ENCODE results near the gene AJAP1.

Gene AJAP1

DNA sequence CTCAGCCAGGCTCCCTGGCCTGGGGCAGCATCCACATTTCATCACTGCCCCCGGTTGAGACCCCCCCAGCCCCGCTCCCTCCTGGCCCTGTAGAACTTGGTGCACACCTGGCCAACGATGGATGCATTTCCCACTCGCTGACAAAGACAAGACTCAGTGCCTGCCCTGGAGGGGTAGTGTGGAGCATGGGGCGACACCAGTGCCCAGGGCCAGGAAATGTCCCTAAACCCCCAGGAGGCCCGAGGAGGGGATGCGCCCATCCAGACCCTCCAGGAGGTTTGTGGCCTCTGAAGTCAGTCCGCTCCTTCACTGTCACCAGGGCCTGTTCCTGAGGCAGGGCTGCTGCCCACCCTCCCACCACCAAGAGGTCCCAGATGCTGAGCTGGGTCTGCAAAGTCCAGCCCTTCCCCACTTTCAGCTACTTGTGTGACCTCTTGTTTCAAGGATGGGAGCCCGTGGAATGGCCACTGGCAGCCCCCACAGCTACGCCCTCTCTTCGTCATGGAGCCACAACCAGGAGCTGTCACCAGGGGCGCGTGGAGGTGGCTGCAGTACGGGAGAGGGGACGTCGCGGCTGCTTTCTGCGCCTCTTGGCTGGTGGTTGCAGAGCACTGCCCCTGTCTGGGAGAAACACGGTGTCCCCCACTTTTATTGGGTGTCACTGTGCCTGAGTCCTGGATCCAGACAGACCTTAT lies 35.7 kb downstream of the AJAP1 start:
- no peaks in the 10 kb centered on the region for H3K36me3 ChIP-seq (ENCODE audit: low read depth)
- no peak for ATAC-seq (ENCODE audit: low read depth)
- DNase-seq (ENCODE audit: low spot score) = no peak
- H3K27me3 ChIP-seq (ENCODE audit: insufficient read depth, poor library complexity, severe bottlenecking) = no peaks in the 10 kb centered on the region
- no peak for TF ChIP-seq CTCF (IDR thresholded peaks at IDR 0.05; ENCODE audit: poor library complexity, severe bottlenecking)
- no peak overlapping the region for H3K27ac ChIP-seq (ENCODE audit: poor library complexity, severe bottlenecking)
- H3K9me3 ChIP-seq (ENCODE audit: severe bottlenecking) = no peaks in the 10 kb centered on the region
- H3K4me3 ChIP-seq (ENCODE audit: severe bottlenecking) = no peak overlapping the region
- H3K4me1 ChIP-seq (ENCODE audit: insufficient read depth, poor library complexity, severe bottlenecking) = peaks cover 3% of the 10 kb centered on the region

DNA sequence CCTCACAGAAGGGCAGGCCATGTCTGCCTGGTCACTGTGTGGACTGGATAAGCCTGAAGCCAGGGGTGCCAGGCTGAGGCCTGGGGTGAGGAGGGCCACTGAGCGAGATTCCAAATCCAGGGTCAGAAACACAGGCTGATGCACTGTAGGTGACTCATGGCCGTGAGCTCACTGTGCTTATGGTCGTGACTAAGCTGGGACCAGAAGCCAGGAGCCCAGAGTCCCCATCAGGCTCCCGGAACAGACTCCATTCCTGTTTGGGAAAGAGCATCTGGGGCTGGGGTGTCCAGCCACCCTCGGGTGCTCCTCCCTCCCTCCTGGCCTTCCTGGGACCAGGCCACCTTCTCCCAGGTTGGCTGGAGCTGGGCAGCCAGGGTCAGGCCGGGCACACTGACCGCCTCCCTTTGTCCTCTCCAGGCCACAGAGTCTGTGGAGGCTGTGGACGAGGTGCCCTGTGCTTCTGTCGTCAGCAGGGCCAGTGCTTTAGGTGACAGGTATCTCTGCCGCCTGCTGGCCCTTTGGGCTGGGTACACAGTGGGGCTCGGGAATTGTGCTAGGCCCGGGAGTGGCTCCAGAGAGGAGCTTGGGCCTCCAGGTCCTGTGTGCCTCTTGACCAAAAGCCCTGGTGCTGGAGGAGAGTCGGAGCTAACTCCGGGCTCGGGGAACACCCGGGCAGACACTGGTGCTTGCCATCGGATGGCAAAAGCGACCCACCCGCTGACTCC lies 36.7 kb downstream of the AJAP1 start:
- peaks cover 3% of the 10 kb centered on the region for H3K4me1 ChIP-seq (ENCODE audit: insufficient read depth, poor library complexity, severe bottlenecking)
- H3K27me3 ChIP-seq (ENCODE audit: insufficient read depth, poor library complexity, severe bottlenecking) = no peaks in the 10 kb centered on the region
- H3K9me3 ChIP-seq (ENCODE audit: severe bottlenecking) = no peaks in the 10 kb centered on the region
- no peak overlapping the region for H3K27ac ChIP-seq (ENCODE audit: poor library complexity, severe bottlenecking)
- no peaks in the 10 kb centered on the region for H3K36me3 ChIP-seq (ENCODE audit: low read depth)
- TF ChIP-seq CTCF (IDR thresholded peaks at IDR 0.05; ENCODE audit: poor library complexity, severe bottlenecking) = no peak
- DNase-seq (ENCODE audit: low spot score) (no peak), ATAC-seq (ENCODE audit: low read depth) (peak; percentile 84)
- no peak overlapping the region for H3K4me3 ChIP-seq (ENCODE audit: severe bottlenecking)

GRCh38 chr1:4691766-4692405 lies 37.5 kb downstream of the AJAP1 start:
- DNase-seq (ENCODE audit: low spot score) = no peak
- Histone ChIP-seq H3K27me3 (ENCODE audit: insufficient read depth, poor library complexity, severe bottlenecking) (no peaks in the 10 kb centered on the region), H3K4me1 (ENCODE audit: insufficient read depth, poor library complexity, severe bottlenecking) (peaks cover 3% of the 10 kb centered on the region), H3K4me3 (ENCODE audit: severe bottlenecking) (no peak overlapping the region), H3K9me3 (ENCODE audit: severe bottlenecking) (no peaks in the 10 kb centered on the region), H3K36me3 (ENCODE audit: low read depth) (no peaks in the 10 kb centered on the region), H3K27ac (ENCODE audit: poor library complexity, severe bottlenecking) (no peak overlapping the region)
- ATAC-seq (ENCODE audit: low read depth) = no peak
- no peak for TF ChIP-seq CTCF (IDR thresholded peaks at IDR 0.05; ENCODE audit: poor library complexity, severe bottlenecking)

DNA sequence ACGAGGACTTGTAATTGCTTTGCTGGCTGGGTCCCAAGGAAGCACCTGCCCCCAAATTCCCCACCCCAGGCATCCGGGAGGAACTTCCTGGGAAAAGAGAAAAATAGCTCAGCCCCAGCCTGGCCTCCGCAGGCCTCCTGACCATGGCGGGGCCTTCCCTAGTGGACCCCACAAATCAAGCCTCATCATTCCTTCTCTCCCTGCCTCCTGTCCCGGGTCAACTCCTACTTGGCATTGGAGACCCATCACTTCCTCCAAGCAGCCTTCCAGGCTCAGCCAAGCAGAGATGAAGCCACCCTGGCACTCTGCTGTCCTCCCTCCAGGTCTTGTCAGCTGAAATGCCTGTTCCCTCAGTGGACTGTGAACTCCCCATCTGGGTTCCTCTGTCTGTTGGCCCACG lies 38.0 kb downstream of the AJAP1 start:
- DNase-seq (ENCODE audit: low spot score) (no peak), ATAC-seq (ENCODE audit: low read depth) (no peak)
- no peak for TF ChIP-seq CTCF (IDR thresholded peaks at IDR 0.05; ENCODE audit: poor library complexity, severe bottlenecking)
- no peaks in the 10 kb centered on the region for H3K36me3 ChIP-seq (ENCODE audit: low read depth)
- H3K9me3 ChIP-seq (ENCODE audit: severe bottlenecking) = no peaks in the 10 kb centered on the region
- H3K27ac ChIP-seq (ENCODE audit: poor library complexity, severe bottlenecking) = no peak overlapping the region
- H3K4me1 ChIP-seq (ENCODE audit: insufficient read depth, poor library complexity, severe bottlenecking) = peaks cover 3% of the 10 kb centered on the region
- H3K4me3 ChIP-seq (ENCODE audit: severe bottlenecking) = no peak overlapping the region
- no peaks in the 10 kb centered on the region for H3K27me3 ChIP-seq (ENCODE audit: insufficient read depth, poor library complexity, severe bottlenecking)

Measured in RWPE2 (cell line).